Liver (tissue), 3 donors: Measurements from ENCODE around the gene SLC25A19.

Experiments used
- CTCF ChIP-seq: fragments of 150-350 bp; IDR thresholded peaks from 2 replicates; pipeline ENCODE4 v1.5.1; 2017; ENCODE audit warnings: improper control_type of control experiment, low read depth, low read length; ENCODE audit not compliant: missing input control
- GABPA ChIP-seq, 2 donors: IDR thresholded peaks in 1 of 2; conservative IDR thresholded peaks in 1 of 2; 2 replicates each; pipeline ENCODE4 v1.6.1; 2016; ENCODE audit warnings: antibody characterized with exemption in 2 of 2, mild to moderate bottlenecking in 1 of 2, moderate library complexity in 1 of 2
- HNF4A ChIP-seq, 2 donors: conservative IDR thresholded peaks; 2 replicates each; pipeline ENCODE4 v1.6.1; 2016; ENCODE audit warnings: antibody characterized with exemption in 2 of 2, mild to moderate bottlenecking in 2 of 2
- MAX ChIP-seq: IDR thresholded peaks from 2 replicates; pipeline ENCODE4 v1.6.1; 2016; ENCODE audit warnings: antibody characterized with exemption
- RAD21 ChIP-seq, 2 donors: IDR thresholded peaks; 2 replicates each; pipeline ENCODE4 v1.6.1; 2016; ENCODE audit warnings: antibody characterized with exemption in 2 of 2, mild to moderate bottlenecking in 2 of 2
- REST ChIP-seq: IDR thresholded peaks from 2 replicates; pipeline ENCODE4 v1.6.1; 2016; ENCODE audit warnings: antibody characterized with exemption, mild to moderate bottlenecking
- TAF1 ChIP-seq: conservative IDR thresholded peaks from 2 replicates; pipeline ENCODE4 v1.6.1; 2016; ENCODE audit warnings: antibody characterized with exemption, mild to moderate bottlenecking
- ZBTB33 ChIP-seq: IDR thresholded peaks from 2 replicates; pipeline ENCODE4 v1.6.1; 2016; ENCODE audit warnings: antibody characterized with exemption
- donor health status: healthy.
- donor health status: healthy.

GRCh38 chr17:75334723-75335122, 45.5 kb upstream of the SLC25A19 start:
- TF ChIP-seq CTCF (no peak), RAD21 (IDR thresholded peaks at IDR 0.05) (no peak), ZBTB33 (no peak), GABPA (IDR thresholded peaks at IDR 0.05 in 1 of 2, conservative IDR thresholded peaks at IDR 0.05 in 1 of 2) (no peak), TAF1 (no peak), REST (no peak), MAX (no peak), HNF4A (conservative IDR thresholded peaks at IDR 0.05) (no peak)
